Cerebellar cortex (tissue), 1 donor: ENCODE measurements around the gene SCGB1A1.
A peak's percentile ranks its signal among the peaks of the same experiment; 100 is the strongest.
"Not testable (repeated sequence)": the region's sequence is repeated elsewhere in the genome, so short reads cannot be mapped to it uniquely, and the experiment has no call there.

Experiments
- DNase-seq: peaks from one replicate; pipeline ENCODE4 v3.0.0-alpha.2; 2015; ENCODE audit warnings: low spot score

SCGB1A1 gene

DNA sequence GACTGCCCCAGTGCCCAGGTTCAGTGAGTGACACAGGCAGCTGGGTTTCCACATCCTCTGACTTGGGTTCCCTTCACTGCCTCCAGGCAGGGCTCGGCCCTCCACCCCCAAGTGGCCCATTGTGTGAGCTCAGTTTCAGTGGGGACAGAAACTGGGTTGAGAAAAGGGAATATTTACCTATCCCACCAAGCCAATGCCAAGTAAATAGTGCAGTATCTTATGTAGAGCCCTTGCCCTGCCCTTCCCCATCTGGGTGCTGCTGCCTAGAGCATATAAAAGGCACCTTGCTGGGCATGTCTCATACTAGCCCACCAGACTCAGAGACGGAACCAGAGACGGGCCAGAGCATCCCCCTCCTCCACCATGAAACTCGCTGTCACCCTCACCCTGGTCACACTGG, at the start of gene SCGB1A1:
TSS of gene SCGB1A1 (plus strand) at position 301 of the 400 bp plus-strand sequence. CDS start at position 364, 63 bp downstream.
- no peak for DNase-seq

GRCh38 chr11:62370743-62371440, 47.9 kb upstream of the SCGB1A1 start:
- DNase-seq, result no peak

DNA sequence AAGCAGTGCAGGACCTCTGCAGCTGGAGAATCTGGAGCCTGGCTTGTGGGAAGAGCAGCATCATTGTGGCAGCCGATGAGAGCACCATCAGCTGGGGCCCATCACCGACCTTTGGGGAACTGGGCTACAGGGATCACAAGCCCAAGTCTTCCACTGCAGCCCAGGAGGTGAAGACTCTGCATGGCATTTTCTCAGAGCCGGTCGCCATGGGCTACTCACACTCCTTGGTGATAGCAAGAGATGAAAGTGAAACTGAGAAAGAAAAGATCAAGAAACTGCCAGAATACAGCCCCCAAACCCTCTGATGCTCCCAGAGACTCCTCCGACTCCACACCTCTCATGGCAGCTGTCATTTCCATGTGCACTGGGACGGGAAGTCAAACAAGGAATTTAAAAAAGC, 46.0 kb upstream of the SCGB1A1 start:
- DNase-seq, result no peak

DNA sequence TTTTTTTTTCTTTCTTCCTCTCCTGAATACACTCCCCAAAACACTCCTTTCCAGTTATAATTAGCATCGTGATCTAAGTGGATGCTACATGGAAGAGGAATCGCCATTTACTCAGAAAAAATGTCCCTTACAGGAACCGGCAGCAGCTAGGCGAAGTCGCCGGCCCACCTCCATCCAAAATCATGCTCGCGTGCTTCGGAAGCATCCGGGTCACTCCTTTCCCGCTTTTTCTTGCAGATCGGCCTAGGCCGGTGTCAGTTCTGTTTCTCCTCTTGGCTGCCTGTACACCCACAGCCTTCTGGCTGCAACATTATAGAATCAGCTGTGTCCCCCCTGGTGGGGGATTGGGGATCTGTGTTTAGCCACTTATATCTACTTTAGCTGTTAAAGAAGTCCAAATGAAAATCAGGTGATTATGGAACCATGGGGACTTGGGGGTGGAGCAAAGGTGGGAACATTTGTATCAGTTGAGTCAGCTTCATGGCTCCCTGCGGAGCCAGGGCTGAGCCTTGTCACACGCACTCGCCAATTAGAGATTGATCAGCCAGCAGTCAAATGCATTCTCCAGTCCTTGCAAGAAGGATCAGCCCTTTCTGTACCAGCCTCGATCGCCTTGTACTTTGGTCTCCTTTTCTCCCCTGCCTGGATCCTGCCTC, 45.2 kb upstream of the SCGB1A1 start:
- no peak for DNase-seq

DNA sequence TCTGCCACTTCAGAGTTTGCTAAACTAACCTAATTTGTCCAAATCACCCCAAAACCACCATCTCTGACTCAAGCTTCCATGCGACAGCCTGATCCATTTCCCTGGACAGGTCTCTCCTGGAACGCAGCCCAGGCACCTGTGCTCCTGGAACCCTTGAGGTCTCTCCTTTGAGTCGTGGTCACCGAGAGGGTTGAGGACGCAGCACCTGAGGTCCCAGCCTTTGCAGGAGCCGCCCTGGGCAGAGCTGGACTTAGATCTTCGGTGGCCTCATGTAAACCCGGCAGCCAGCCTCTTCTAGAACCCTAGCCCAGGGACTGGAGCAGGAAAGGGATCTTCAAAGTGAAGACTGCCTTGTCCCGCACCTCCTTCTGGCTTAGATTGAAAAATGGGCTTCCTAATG, 44.0 kb upstream of the SCGB1A1 start:
- DNase-seq, result no peak

- DNase-seq, result peak; percentile 78
Observed at GRCh38 chr11:62378459-62379063, 40.3 kb upstream of the SCGB1A1 start.

- not testable (repeated sequence) for DNase-seq
Observed at GRCh38 chr11:62379586-62379985, 39.2 kb upstream of the SCGB1A1 start.

DNA sequence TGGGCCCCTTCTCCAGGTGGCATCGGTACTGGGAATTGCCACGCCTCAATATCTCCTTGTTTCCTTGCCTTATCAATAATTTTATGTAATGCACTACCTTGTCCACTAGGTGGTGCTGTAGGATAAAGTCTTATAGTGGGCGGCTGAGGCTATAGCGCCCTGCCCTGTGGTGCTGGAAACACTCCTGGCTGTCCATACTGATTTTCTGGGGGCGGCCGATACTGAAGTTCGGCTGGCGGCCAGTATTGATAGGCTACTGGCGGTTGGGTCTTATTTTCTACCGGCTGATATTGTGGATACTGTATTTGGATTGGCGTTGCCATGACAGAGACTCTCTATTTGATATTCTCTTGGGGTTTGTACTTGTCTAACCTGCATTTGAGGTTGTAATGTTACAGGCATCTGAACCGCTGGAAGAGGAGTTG, 38.0 kb upstream of the SCGB1A1 start:
- peak; percentile 83 for DNase-seq

GRCh38 chr11:62383822-62384221, 35.0 kb upstream of the SCGB1A1 start:
- DNase-seq, result no peak

DNA sequence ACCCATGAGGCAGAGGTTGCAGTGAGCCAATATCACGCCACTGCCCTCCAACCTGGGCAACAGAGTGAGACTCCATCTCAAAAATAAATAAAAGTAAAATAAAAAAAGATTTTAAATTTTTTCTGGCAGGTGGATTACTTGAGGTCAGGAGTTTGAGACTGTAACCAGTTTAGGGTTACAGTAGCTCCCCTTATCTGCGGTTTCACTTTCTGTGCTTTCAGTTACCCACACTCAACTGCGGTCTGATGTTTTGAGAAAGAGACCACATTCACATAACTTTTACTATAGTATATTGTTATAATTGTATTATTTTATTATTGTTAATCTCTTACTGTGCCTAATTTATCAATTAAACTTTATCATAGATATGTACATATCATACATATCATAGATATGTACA, 32.8 kb upstream of the SCGB1A1 start:
- DNase-seq, result not testable (repeated sequence)

- no peak for DNase-seq
Observed at GRCh38 chr11:62387381-62387780, 31.5 kb upstream of the SCGB1A1 start.

- no peak for DNase-seq
Observed at GRCh38 chr11:62388999-62389398, 29.8 kb upstream of the SCGB1A1 start.

DNA sequence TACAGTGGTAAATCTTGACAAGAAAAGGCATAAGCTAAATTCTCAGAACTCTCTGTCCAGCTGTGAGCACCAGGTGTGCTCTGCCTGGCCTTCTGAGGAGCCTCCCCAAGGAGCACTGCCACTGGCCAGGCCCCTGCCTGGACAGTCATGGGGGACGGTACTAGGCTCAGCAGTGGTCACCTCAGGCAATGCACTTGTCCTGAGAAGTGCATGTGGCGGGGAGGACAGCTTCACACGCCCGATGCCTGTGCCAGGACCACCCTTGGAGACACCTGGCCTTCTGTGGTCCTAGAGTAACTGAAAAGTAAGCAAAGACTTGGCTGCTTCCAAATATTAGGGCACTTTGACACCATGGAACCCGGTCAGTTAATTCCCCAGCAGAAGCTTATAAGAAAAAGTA, 28.6 kb upstream of the SCGB1A1 start:
- no peak for DNase-seq

DNA sequence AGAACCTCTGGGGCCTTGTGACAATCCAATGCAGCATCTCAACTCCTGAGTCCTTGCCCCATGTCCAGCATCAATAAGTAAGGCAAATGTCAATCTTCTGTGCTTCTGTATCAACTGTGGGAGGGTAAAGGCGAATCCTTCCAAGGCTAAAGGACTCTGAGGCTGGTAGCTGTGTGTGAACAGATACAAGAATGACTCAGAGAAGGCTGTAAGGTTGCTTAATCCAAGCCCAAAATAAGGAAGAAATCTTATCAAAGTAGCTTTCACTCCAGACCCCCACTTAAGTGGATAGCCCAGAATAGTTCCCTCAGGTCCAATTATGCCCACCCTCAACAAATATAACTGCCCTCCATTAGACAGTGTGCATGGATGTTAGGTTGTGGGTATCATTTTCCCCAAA, 28.1 kb upstream of the SCGB1A1 start:
- no peak for DNase-seq

GRCh38 chr11:62391642-62392425, 27.0 kb upstream of the SCGB1A1 start:
- DNase-seq, result no peak

DNA sequence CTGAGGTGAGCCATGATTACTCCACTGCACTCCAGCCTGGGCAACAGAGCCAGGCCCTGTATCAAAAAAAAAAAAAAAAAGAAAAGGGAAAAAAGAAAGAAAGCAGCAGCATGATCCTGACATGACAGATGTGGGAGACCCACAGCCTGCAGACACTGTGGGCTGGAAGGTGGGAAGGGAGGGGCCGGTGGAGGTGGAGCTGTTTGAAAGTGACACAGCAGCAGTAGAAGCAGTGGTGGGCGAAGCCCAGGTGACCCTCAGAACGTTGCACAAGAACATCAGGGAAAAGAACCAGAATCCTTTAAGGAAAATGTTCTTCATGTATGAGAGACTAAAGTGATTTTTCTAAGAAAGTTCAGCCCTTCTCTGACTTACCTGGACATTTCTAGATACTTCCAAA, 26.3 kb upstream of the SCGB1A1 start:
- DNase-seq, result no peak

GRCh38 chr11:62393061-62393611, 25.7 kb upstream of the SCGB1A1 start:
- DNase-seq, result peak; percentile 34

DNA sequence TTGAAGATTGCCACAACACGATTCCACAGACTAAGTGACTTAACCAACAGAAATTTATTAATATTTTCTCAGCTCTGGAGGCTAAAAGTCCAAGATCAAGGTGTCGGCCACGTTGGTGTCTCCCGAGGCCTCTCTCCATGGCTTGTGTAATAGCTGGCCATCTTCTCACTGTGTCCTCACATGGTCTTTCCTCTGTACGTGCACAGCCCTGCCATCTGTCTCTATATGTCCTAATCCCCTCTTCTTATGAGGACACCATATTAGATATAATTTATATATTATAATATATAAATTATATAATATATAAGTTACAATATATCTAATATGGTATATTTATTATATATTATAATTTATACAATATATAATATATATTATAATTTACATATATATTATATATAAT, 25.1 kb upstream of the SCGB1A1 start:
- DNase-seq, result no peak

GRCh38 chr11:62394825-62395538, 23.9 kb upstream of the SCGB1A1 start:
- peak; percentile 97 for DNase-seq

GRCh38 chr11:62395885-62396551, 22.8 kb upstream of the SCGB1A1 start:
- DNase-seq, result no peak
